Measurements from ENCODE around the gene NDUFV2.

Gene NDUFV2

GRCh38 chr18:9115984-9116383 is 13.5 kb downstream of the NDUFV2 start:
- no peaks in the 10 kb centered on the region for H4K20me1 ChIP-seq (ENCODE audit: insufficient read depth, low read length)
- H3K9me3 ChIP-seq (ENCODE audit: low read length) = no peaks in the 10 kb centered on the region
- no peaks in the 10 kb centered on the region for H3K27me3 ChIP-seq (ENCODE audit: insufficient read depth, low read length)
- no peaks in the 10 kb centered on the region for H3K9me2 ChIP-seq (ENCODE audit: low read depth, low read length)
- peak overlapping the region; percentile 44 for H3K27ac ChIP-seq (ENCODE audit: low read depth, low read length, poor library complexity, severe bottlenecking)
- peaks cover 96% of the 10 kb centered on the region for H3K79me2 ChIP-seq (ENCODE audit: insufficient read depth, low read length)
- H3F3A ChIP-seq (ENCODE audit: insufficient read depth, low read length) = no peaks in the 10 kb centered on the region
- TF ChIP-seq CTCF (IDR thresholded peaks at IDR 0.05; ENCODE audit: low read length) (no peak), EZH2 (IDR thresholded peaks at IDR 0.05; ENCODE audit: borderline replicate concordance, low read length) (no peak)
- H3K4me2 ChIP-seq (ENCODE audit: low read length) = peak overlapping the region; percentile 49
- peaks cover 71% of the 10 kb centered on the region for H3K4me1 ChIP-seq (ENCODE audit: insufficient read depth, low read length, severe bottlenecking)
- peaks cover 65% of the 10 kb centered on the region for H3K36me3 ChIP-seq (ENCODE audit: insufficient read depth, low read length)
- H3K9ac ChIP-seq (ENCODE audit: low read length) = no peak overlapping the region
- no peak overlapping the region for H2AFZ ChIP-seq (ENCODE audit: low read length)
- peak overlapping the region; percentile 28 for H3K4me3 ChIP-seq (ENCODE audit: low read depth, low read length, poor library complexity, severe bottlenecking)

GRCh38 chr18:9117980-9118841 is 15.7 kb downstream of the NDUFV2 start:
- Histone ChIP-seq H2AFZ (ENCODE audit: low read length) (no peak overlapping the region), H3K9me2 (ENCODE audit: low read depth, low read length) (no peaks in the 10 kb centered on the region), H3K4me2 (ENCODE audit: low read length) (peak overlapping the region; percentile 5; the same call in 1 of the 2 replicates), H3K9me3 (ENCODE audit: low read length) (no peaks in the 10 kb centered on the region), H3K9ac (ENCODE audit: low read length) (peak overlapping the region; percentile 1; the same call in 1 of the 2 replicates), H3K27me3 (ENCODE audit: insufficient read depth, low read length) (no peaks in the 10 kb centered on the region), H3K4me3 (ENCODE audit: low read depth, low read length, poor library complexity, severe bottlenecking) (no peak overlapping the region), H3K79me2 (ENCODE audit: insufficient read depth, low read length) (peaks cover 73% of the 10 kb centered on the region), H3K4me1 (ENCODE audit: insufficient read depth, low read length, severe bottlenecking) (peaks cover 67% of the 10 kb centered on the region), H3K36me3 (ENCODE audit: insufficient read depth, low read length) (peaks cover 64% of the 10 kb centered on the region), H4K20me1 (ENCODE audit: insufficient read depth, low read length) (no peaks in the 10 kb centered on the region), H3F3A (ENCODE audit: insufficient read depth, low read length) (0 out of 2 replicates have a peak, but pooled peaks cover 5% of the 10 kb centered on the region), H3K27ac (ENCODE audit: low read depth, low read length, poor library complexity, severe bottlenecking) (peak overlapping the region; percentile 44)
- TF ChIP-seq EZH2 (IDR thresholded peaks at IDR 0.05; ENCODE audit: borderline replicate concordance, low read length) (no peak), CTCF (IDR thresholded peaks at IDR 0.05; ENCODE audit: low read length) (no peak)

- H3F3A ChIP-seq (ENCODE audit: insufficient read depth, low read length) = 0 out of 2 replicates have a peak, but pooled peaks cover 5% of the 10 kb centered on the region
- peaks cover 74% of the 10 kb centered on the region for H3K36me3 ChIP-seq (ENCODE audit: insufficient read depth, low read length)
- no peak overlapping the region for H3K4me3 ChIP-seq (ENCODE audit: low read depth, low read length, poor library complexity, severe bottlenecking)
- H3K9ac ChIP-seq (ENCODE audit: low read length) = no peak overlapping the region
- TF ChIP-seq CTCF (IDR thresholded peaks at IDR 0.05; ENCODE audit: low read length) (no peak), EZH2 (IDR thresholded peaks at IDR 0.05; ENCODE audit: borderline replicate concordance, low read length) (no peak)
- peaks cover 48% of the 10 kb centered on the region for H3K79me2 ChIP-seq (ENCODE audit: insufficient read depth, low read length)
- no peaks in the 10 kb centered on the region for H3K9me2 ChIP-seq (ENCODE audit: low read depth, low read length)
- no peaks in the 10 kb centered on the region for H3K9me3 ChIP-seq (ENCODE audit: low read length)
- peaks cover 46% of the 10 kb centered on the region for H3K4me1 ChIP-seq (ENCODE audit: insufficient read depth, low read length, severe bottlenecking)
- H4K20me1 ChIP-seq (ENCODE audit: insufficient read depth, low read length) = no peaks in the 10 kb centered on the region
- H3K27ac ChIP-seq (ENCODE audit: low read depth, low read length, poor library complexity, severe bottlenecking) = no peak overlapping the region
- no peaks in the 10 kb centered on the region for H3K27me3 ChIP-seq (ENCODE audit: insufficient read depth, low read length)
- H2AFZ ChIP-seq (ENCODE audit: low read length) = no peak overlapping the region
- no peak overlapping the region for H3K4me2 ChIP-seq (ENCODE audit: low read length)
These were observed 18.3 kb downstream of the NDUFV2 start for GRCh38 chr18:9120796-9121195.

All from OCI-LY1 (cell line).